Measurements from ENCODE around the gene GPR65.

GPR65 gene, protein sequence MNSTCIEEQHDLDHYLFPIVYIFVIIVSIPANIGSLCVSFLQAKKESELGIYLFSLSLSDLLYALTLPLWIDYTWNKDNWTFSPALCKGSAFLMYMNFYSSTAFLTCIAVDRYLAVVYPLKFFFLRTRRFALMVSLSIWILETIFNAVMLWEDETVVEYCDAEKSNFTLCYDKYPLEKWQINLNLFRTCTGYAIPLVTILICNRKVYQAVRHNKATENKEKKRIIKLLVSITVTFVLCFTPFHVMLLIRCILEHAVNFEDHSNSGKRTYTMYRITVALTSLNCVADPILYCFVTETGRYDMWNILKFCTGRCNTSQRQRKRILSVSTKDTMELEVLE

DNA sequence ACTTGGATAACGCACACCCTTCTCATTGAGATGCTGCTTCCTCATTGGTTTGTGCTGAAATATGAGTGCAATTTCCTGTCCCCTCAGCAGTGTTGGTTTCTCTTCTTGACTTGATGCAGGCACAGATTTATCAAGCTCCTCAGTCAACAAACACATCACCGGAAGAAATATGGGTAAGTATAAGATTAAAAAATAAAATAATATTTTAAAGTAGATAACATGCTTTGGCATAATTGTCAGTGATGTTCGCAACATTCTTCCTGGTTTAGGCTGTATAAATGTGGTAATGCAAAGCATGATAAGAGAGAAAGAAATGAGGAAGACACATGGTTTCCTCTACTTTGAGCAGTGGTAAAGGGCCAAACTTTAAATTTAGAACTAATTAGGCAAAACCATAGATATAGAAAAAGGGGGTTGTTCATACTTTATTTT lies at the start of gene GPR65:
TSS of gene GPR65 (plus strand) at position 86 of the 432 bp plus-strand sequence. CDS start 5,713 bp downstream, outside the sequence.
- no peak for DNase-seq

DNA sequence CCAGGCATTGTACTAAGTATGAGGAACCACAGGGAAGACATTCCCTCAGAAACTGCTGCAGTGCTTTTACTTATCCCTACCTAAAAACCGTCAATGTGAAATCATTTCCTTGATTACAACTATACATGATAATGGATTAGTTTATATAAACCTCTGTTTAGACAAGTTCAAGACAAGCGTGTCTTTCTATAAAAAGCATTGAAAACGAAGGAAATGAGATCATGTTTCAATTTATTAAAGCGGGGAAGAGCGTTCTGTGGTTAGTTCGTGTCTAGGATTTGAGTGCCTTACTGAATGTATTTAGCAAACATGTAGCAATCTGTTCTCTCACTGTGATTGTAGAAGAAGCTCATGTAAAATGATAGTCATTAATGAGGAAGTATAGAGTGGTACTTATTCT lies 49.4 kb upstream of the GPR65 start:
- no peak for DNase-seq

DNA sequence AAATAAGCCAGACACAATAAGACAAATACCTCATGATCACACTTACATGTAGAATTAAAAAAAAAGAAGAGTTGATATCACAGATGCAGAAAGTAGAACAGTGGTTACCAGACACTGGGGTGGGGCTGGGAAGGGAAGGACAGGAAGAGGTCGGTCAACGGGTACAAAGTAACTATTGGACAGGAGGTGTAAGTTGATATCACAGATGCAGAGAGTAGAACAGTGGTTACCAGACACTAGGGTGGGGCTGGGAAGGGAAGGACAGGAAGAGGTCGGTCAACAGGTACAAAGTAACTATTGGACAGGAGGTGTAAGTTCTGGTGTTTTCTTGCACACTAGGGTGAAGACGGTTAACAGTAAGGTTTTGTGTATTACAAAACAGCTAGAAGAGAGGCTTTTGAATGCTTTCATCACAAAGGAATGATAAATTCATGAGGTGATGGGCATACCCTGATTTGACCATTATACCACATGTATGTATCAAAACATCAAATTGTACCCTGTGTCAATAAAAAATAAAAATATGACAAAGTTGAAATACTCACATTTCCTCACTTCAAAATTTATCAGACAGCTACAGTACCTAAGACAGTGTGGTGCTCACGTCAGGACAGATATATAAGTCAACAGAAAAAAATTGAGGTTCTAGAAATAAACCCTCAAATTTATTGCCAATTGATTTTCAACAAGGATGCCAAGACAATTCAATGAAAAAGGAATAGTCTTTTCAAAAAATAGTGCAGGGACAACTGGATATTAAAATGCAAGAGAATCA lies 44.7 kb upstream of the GPR65 start:
- no peak for DNase-seq

DNA sequence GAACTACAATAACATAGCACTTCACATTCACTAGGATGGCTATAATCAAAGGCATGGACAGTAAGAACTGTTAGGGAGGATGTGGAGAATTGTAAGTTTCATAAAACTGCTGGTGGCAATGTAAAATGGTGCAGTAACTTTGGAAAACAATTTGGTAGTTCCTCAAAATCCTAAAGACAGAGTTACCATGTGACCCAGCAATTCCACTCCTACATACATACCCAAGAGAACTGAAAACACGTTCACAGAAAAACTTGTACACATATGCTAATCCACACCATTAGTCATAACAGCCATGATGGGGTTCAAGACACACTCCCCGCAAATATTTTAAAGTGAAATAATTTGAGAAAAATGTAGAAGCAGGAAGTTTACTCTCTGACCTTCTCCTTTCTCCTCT lies 43.7 kb upstream of the GPR65 start:
- no peak for DNase-seq

DNA sequence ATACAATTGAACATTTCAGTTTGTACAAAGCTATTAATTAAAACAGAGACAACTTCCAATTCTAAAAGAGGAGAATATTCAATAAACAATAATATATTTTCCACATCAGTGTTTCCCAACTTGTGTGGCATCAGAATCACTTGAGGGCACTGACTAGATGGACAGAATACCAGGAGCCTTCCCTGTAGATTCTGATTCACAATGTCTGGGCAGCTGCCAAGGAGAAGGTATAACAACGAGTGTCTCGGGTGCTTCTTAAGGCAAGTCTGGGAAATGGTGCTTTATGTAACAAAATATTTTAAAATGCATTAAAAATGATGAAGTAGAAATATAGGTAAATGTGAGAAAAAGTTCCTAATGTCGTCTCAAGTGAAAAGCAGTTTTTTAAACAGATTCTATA lies 38.1 kb upstream of the GPR65 start:
- DNase-seq = no peak

DNA sequence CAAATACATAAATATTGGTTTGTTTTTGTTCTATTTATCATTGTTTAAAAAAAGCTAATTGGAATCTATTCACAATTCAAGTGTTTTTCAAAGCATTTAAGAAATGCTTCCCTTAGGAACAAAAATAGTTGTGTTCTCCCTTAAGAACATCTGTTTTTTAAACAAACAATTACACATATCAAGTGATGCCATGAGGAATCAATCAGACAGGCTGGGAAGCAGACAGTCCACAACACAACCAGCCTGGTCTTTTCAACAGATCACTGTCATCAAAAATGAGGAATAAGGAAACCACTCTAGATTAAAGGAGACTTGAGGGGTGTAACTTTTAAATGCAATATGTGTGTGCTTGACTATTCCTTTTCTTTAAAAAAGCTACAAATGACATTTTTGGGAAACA lies 37.4 kb upstream of the GPR65 start:
- no peak for DNase-seq

DNA sequence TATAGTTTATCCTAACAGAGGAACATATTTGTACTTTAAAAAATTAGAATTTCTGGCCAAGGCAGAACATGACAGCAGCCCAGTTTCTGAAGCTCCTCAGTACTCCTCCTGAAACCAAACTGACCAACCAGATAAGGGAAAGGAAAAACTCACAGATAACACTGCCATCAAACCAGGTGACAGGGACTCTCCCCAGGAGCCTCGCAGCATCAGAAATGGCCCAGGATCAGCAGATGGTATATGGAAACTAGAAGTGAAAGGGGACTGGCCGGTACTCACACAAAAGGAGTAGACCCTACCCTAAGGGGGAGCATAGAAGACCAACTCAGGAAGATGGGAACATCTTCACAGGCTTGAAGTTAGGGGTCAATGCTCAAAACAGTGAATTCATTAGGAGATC lies 33.9 kb upstream of the GPR65 start:
- DNase-seq = no peak

DNA sequence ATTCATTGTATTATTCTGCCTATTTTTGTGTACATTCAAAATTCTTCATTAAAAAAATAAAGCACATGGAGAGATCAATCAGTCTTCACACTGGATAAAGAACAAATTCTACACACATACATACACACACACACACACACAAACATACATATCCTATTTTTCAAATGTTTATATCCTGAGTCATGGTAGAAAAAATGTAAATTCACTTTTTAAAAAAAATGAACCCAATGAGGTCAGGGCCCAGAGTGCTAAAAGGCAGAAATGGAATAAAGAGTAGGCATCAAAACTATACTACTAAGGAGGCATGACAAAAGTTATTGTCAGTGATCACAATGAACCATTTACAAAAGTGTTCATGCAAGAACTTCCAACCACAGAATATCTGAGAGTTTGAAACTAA lies 29.3 kb upstream of the GPR65 start:
- DNase-seq = no peak

DNA sequence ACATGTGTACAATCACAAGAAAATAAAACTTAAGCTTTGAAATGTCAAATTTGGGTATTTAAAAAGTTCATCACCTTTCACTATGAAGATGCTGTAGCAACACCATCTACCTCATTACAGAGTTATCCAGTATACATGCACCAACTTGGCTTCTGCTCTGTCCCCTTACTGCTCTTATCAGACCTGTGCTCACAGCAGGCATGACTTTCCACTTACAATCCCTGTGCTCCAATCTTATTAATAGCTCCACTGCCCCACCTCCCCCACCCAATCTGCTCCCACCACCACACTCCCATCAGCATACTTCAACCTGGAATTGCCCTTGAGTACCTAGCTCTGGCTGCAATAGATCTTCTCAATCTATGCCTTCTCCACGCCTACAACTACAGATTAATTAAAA lies 25.2 kb upstream of the GPR65 start:
- DNase-seq = no peak

DNA sequence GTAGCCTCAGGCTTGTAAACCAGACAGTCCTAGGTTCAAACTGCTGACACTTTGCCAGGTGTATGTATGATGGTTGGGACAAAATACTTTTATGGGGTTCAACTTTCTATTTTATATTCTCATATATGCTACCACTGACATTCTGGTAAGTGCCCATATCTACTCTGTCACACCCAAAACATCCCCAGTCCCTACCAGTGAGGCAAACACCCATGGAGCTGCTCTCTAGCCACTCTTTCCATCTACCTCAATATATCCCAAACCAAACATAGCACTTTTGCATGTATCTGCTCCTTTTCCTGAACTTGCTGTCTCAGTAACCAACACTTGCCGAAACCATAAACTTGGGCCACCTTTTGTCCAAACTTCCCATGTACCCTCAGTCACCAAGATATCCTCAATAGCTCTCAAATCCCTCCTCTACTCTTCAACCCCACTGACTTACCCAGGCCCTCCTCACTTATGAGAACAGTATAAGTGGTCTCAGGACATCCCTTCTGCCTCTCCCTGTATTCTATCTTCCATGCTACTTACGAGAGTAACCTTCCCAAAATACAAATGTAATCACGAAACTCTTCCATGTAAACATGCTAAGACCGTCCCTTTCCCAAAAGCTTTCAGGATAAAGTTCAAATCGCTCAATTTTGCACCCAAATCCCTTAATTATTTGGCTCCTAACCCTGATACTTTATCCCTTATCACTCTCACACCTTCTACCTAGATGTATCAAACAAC lies 15.5 kb upstream of the GPR65 start:
- DNase-seq = no peak

DNA sequence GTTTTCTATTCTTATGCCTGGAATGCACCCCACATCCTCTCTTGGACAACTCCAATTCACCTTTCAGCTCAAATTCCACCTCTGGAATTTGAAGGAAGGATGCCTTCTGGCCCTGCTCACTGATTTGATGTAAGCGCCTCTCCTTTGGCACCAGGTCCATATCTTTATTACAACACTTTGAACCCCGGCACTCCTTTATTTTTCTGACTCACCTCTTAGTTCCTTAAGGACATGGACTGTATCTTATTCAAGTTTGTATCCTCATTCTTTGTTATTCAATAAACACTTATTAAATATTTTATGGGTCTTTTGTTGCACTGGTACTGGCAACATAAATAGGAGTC lies 15.0 kb upstream of the GPR65 start:
- DNase-seq = no peak

DNA sequence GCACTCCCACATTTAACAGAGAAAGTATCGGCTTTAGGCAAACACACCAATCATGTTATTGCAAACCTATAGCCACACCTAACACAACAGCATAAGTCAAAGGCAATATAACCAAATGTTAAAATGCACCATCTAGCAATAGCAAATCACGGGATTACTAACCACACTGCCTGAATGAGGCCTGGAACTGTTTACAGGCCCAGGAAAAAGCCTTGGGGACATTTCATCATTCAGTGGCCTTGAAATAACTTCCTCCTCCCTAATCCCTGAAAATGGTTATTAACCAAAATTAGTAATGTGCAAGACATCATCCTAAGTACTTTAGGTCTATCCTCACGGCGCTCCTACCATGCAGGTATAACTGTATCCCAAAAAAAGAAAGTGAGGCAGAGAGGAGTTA lies 14.3 kb upstream of the GPR65 start:
- DNase-seq = no peak

DNA sequence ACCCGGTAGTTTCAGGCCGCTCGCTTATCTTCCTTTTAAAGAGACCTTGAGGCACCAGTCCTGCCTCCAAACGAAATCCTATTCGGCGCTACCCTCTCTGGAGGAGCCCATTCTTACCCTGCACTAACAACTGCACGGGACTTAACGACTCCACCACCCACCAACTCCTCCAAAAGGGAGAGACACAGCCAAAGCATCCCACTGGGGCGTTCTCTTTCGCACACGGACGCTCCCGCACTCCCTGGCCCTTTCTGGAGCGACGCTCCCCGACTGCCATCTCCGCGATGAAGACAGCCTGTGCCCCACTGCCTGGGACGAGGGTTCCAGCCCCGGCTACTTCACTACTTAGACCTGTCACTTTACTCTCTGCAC lies 12.6 kb upstream of the GPR65 start:
- no peak for DNase-seq

DNA sequence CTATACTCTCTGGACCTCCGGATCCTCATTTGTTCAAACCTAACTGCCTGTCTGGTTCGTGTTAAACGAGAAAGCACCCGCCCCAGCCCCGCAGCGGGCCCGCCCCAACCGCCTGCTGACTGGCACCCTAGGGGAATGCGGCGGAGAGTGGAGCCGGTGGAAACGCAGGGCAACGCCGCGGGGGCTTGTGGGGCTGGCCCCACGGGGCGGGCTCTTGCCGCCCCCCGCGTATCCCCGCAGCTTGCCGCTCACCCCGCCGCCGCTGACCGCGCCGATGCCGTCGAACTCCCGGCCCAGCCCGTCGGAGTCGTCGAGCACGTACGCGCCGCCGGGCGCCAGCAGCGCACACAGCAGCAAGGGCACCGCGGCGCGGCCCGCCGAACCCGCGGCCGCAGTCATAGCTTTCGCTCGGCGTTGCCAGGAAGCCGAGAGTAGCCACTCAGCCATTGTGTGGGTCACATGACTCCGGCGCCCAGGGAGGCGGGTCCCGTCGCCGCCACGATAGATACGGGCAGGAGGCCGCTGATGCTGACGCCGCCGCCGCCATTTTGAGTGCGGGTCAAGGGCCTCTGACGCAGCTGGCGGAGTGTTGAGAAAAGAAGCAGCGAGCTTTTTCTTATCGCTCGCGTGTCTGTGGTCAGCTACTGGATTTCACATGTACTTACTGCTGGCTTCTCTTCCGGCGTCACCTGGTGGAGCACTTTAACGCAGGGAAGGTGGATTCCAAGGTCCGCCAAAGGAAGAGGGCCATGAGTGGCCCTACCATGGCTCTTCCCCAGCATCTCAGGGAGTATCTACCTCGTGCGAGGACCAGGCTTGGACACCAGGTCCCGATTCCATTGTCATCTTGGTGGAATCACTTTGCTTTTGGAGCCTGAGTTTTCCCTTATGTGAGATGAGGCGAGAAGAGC lies 12.0 kb upstream of the GPR65 start, which contains the start of gene GALC:
TSS of gene GALC (minus strand) at position 465 of the 911 bp plus-strand sequence. CDS start at position 447, 18 bp downstream.
- DNase-seq = peak; percentile 94

DNA sequence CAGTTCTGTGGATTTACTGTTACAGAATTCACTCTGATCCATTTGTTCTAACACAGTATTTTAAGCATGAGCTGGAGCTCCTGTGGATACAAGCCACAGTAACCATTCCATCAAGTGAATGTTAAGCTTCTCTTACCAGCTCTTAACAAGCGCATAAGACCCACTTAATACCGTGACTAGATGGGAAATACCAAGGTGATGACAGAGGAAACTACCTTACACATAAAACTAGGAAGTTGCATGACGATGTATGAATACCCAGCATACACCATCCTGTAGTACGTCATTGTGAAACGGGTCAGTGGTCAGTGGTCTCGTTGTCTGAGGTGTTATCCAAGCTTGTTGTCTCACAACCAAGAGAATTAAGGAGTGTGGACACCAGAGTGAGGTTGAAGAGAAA lies 10.0 kb upstream of the GPR65 start:
- no peak for DNase-seq

DNA sequence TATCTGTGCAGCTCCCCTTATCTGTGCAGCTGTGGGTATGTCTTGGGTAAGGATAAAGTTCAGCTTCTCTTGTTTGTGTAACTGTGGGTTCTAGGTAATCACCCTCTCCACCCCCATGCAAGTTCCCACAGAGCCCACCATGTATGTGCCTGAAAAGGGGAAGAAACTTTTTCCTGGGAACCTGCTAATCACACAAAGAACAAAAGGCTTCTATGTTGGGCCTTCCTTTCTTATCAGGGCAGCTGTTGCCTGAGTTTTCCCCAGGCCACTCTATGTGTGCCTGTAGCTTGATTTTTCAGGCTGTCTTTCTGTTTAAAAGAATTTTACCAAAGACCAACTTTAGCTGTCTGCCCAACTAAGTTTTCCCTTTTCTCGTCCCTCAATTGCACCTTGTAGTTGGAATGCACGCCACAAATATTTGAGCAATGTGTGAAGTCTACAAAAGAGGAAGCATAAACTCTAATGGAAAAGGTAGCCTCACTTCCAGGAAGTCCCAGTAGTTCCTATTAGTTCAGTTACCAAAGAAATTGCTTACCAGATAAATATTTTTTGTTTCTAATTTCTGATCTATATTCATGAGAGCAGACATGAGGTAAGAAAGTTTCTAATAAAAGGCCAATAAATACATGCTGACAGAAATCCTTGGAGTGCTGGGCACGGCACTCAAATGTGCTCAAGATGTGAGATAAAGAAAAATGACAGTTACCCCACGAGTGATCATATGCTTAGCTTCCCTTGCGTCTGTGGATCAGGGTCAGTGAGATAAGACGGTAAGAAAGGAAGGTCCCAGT lies 9.2 kb upstream of the GPR65 start:
- no peak for DNase-seq

DNA sequence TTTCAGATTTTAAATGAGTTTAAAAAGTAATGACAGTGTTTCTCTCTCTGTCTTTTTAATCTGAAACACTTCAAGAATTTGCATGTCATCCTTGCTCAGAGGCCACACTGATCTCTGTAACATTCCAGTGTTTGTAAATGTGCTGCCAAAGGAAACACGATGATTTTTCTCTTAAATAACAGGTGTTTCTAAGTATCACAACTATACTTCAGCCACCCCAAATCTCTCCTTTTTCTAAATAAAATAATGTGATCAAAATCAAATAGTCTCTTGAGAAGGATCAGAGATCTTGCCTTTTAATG lies 8.7 kb upstream of the GPR65 start:
- no peak for DNase-seq

DNA sequence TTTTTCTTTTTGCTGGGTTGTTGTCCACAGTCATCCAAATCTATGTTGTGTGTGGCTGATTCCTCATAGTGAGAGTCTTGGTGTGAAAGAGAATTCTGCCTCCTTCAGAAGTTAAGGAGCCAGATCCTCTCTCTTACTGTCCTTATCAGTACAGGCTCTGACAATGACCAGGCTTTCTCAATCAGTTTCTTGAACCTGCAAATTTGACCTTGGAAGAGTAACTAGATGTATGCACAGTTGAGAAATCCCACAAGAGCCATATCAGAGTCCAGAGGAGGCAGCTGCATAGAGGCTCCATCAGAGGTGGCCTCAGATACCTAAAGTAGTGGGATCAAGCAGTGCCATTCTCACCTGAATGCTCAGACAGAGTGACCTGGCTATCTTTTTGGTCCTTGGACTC lies 6.5 kb upstream of the GPR65 start:
- no peak for DNase-seq

DNA sequence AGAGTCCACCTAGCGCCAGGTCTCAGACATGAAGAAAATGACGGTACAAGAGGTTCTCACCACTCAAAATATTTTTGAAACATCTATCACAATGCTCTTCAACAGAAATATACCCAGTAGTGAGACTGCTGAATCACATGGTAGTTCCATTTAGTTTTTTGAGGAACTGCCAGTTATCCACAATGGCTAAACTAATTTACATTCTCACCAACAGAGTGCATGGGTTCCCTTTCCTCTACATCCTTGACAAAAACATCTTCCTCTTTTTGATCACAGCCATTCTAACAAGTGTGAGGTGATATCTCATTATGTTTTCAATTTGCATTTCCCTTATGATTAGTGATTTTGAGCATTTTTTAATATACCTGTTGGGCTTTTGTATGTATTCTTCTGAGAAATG lies 5.7 kb upstream of the GPR65 start:
- no peak for DNase-seq

DNA sequence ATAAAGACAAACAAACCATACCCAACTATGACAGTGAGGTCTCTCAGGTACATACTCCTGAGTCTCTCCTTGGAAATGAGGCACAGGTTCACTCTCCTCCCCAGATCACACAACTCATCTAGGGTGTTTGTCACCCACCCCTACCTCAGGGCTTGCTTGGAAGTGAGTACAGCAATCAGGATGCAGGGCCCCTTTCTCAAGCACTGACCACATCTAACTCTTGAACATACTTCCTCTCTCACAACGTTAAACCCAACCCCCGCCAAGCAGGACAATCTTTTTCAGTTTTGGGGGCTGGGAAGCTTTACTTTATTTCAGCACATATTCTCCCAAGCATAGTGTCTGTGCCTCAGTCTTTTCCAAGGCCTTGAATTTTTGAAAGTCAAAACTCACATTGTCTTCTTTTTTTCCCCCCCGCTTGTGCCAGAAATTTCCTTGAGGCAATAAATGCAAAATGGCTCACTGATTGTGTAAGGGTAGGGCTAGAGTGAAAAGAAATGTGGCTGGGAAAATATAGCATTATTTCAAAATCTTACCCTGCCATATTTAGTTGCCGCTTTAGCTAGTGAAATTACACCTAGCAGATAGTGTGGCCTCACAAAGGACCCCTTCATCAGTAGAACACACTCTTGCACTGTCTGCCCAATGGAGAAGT lies 2.4 kb upstream of the GPR65 start:
- no peak for DNase-seq

DNA sequence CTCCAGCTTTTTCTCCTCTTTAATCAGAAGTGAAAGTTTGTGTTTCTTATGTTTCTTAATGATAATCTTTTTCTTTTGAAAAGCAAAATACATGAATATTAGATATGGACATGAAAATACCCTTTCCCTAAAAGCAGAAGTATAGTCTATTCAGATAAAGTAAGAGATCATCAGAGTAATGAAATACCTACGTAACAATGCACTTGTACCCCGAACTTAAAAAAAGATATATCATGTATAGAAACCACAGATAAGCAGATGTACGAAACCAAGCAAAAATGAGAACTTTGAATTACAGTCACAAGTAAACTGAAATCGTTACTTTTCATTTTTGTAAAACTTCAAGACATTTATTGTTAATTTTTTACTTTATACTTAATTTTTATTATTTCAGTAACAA lies 1.5 kb upstream of the GPR65 start:
- DNase-seq = no peak

All from activated CD4-positive, alpha-beta T cell treated with anti-CD3 and anti-CD28 coated beads, Interleukin-2, amount 50 U/mL, for 1 hour (primary cell).